Colonic mucosa (tissue), 4 donors: Measurements from ENCODE around the gene AFAP1L2. TPM values are rescaled to one million over a fixed set of nuclear protein-coding genes. Genes with fewer than 3 reads are reported as not detected.

Experiments
- DNase-seq: peaks from one replicate; pipeline ENCODE4 v3.0.0-alpha.2; 2020
- H3K27ac ChIP-seq: fragments of 200-600 bp; one replicate; pipeline ENCODE4 v1.8.0; 2021
- H3K27me3 ChIP-seq: fragments of 200-600 bp; one replicate; pipeline ENCODE4 v1.8.0; 2021
- H3K36me3 ChIP-seq: fragments of 200-600 bp; one replicate; pipeline ENCODE4 v1.8.0; 2021
- H3K4me1 ChIP-seq: fragments of 200-600 bp; one replicate; pipeline ENCODE4 v1.8.0; 2021; ENCODE audit warnings: mild to moderate bottlenecking
- H3K4me3 ChIP-seq: fragments of 200-600 bp; one replicate; pipeline ENCODE4 v1.8.0; 2021
- H3K9ac ChIP-seq, 2 donors: one replicate each; pipeline ENCODE4 v1.7.0; 2013; ENCODE audit warnings: control low read depth in 2 of 2, low read depth in 2 of 2, low read length in 2 of 2
- H3K9me3 ChIP-seq: fragments of 200-600 bp; one replicate; pipeline ENCODE4 v1.8.0; 2021
- CTCF ChIP-seq: fragments of 200-600 bp; IDR thresholded peaks from one replicate; pipeline ENCODE4 v1.8.0; 2022; ENCODE audit warnings: antibody characterized with exemption, mild to moderate bottlenecking
- intact Hi-C: fragments of 100-400 bp; cut with DNase I; formaldehyde crosslinking; loops from one replicate; pipeline ENCODE4 v1.14.1; 2022
- total RNA-seq, 2 donors: library from RNA; stranded (reverse); fragmentation: NEBNext Ultra II Directional in 1 of 2; extraction: Animal tissue kit (Norgen Biotek cat#: 25700) in 1 of 2; gene quantifications; one replicate each; pipeline ENCODE4 v1.2.1, GENCODE V29; 2021
- donor health status: healthy.
- donor health status: DM: no; HTN: no; CAD: no.
- donor health status: DM: no; HTN: no; CAD: no.

Gene AFAP1L2
- total RNA-seq, 2 donors from 2014 or later, result 7.9 to 13.7 TPM

DNA sequence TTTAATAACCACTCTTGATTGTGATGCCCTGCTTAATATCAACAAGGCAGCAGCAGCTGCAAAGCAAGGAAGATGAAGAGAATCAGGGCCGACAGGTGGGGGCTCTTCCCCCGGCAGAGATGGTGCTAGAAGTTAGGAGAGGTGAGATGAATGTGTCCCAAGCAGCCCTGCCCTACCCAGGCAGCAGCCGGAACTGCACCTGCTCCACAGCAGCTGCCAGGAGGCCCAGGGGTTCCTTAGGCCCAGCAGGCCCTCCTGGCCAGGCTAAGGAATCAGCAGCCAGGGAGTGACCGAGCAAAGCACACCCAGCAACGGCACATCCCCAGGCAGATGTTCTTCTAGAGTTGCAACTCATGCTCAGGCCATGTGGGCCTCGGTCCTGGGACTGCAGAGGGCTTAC lies 17.9 kb downstream of the AFAP1L2 start:
- DNase-seq, result no peak
- Histone ChIP-seq H3K9ac (no peak overlapping the region), H3K9me3 (no peaks in the 10 kb centered on the region), H3K27ac (no peak overlapping the region), H3K4me3 (no peak overlapping the region), H3K4me1 (no peaks in the 10 kb centered on the region), H3K36me3 (no peaks in the 10 kb centered on the region), H3K27me3 (no peaks in the 10 kb centered on the region)
- no peak for TF ChIP-seq CTCF
- intact Hi-C loops, result no loop called here

DNA sequence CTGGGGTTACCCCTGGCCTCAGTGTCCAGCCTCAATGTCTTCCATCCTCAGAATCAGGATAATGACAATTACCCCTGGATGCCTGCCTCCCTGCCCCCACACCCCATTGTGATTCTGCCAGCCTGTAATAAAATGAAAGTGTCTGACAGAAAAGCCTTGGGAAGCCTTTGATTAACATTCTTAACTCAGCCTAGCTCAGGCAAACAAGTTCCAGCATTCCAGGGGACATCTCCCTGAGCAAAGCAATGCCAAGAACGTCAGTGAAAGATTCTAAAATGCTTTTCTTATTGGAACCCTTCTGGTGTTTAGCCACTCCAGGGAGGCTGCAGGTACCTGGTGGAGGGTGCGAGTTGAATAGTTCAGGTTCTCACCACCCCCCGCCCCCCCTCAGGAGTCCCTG lies 18.7 kb downstream of the AFAP1L2 start:
- H3K9me3 ChIP-seq, result no peaks in the 10 kb centered on the region
- H3K9ac ChIP-seq, result no peak overlapping the region
- no peaks in the 10 kb centered on the region for H3K36me3 ChIP-seq
- no peak for TF ChIP-seq CTCF
- DNase-seq, result no peak
- H3K4me1 ChIP-seq, result no peaks in the 10 kb centered on the region
- intact Hi-C loops, result no loop called here
- H3K4me3 ChIP-seq, result no peak overlapping the region
- no peaks in the 10 kb centered on the region for H3K27me3 ChIP-seq
- no peak overlapping the region for H3K27ac ChIP-seq

DNA sequence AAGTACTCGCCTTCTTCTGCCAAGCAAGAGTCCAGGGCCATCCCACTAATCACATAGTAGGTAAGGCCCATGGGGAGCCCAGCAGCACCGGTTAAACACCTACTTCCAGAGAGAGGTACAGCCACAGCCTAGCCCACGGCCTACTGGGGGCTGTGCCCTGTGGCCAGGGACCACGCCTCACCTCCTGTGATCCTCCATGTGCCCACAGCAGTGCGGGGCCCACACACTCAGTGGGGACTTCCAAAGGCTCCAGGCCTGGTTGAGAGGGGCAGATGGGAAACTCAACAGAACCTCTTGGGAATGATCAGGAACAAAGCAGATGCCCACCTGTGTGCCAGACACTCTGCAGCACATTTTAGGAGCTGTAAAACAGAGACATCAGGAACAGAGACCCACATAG lies 19.7 kb downstream of the AFAP1L2 start:
- intact Hi-C loops, result no loop called here
- no peak overlapping the region for H3K9ac ChIP-seq
- H3K9me3 ChIP-seq, result no peaks in the 10 kb centered on the region
- no peaks in the 10 kb centered on the region for H3K36me3 ChIP-seq
- no peaks in the 10 kb centered on the region for H3K27me3 ChIP-seq
- no peaks in the 10 kb centered on the region for H3K4me1 ChIP-seq
- no peak for DNase-seq
- no peak for TF ChIP-seq CTCF
- no peak overlapping the region for H3K4me3 ChIP-seq
- H3K27ac ChIP-seq, result no peak overlapping the region

DNA sequence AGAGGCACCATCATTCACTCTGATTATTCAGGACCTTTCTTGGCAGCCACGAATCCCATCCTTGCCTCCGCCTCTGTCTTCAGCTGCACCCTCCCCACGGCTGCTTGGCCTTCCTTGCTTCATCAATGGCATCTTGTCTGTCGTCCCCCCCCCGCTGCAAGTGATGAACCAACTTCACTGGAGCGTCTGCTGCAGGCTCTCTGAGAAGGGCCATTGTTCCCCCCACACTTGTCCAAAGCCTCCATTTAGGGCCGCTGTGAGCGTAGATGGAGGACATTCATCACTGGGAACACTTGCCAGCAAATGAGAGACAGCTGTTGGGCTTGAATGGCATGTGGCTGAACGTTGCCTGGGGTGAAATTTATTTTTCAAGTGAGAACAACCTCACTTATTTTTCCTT lies 20.1 kb downstream of the AFAP1L2 start:
- no peaks in the 10 kb centered on the region for H3K9me3 ChIP-seq
- intact Hi-C loops, result no loop called here
- TF ChIP-seq CTCF, result no peak
- H3K27ac ChIP-seq, result no peak overlapping the region
- H3K27me3 ChIP-seq, result no peaks in the 10 kb centered on the region
- no peaks in the 10 kb centered on the region for H3K4me1 ChIP-seq
- no peak overlapping the region for H3K4me3 ChIP-seq
- no peak for DNase-seq
- no peak overlapping the region for H3K9ac ChIP-seq
- H3K36me3 ChIP-seq, result no peaks in the 10 kb centered on the region

DNA sequence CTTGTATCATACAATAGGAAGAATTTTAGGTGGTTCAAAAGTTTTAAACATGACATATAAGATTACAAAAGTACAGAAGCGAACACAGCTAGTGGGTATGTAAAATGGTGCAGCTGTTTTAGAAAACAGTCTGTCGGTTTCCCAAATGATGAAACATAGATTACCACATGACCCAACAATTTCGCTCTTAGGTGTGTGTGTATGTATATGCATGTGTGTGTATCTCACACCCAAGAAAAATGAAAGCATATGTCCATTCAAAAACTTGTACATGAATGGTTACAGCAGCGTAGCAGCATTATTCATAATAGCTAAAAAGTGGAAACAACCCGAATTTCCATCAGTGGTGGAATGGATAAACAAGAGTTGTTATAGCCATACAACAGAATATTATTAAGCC lies 23.5 kb downstream of the AFAP1L2 start:
- Histone ChIP-seq H3K4me1 (no peaks in the 10 kb centered on the region), H3K27me3 (no peaks in the 10 kb centered on the region), H3K9me3 (no peaks in the 10 kb centered on the region), H3K36me3 (no peaks in the 10 kb centered on the region), H3K4me3 (no peak overlapping the region), H3K9ac (no peak overlapping the region), H3K27ac (no peak overlapping the region)
- DNase-seq, result no peak
- TF ChIP-seq CTCF, result no peak
- intact Hi-C loops, result no loop called here

GRCh38 chr10:114380060-114380459 lies 24.2 kb downstream of the AFAP1L2 start:
- H3K4me1 ChIP-seq, result no peaks in the 10 kb centered on the region
- no peak overlapping the region for H3K9ac ChIP-seq
- no peaks in the 10 kb centered on the region for H3K36me3 ChIP-seq
- H3K9me3 ChIP-seq, result no peaks in the 10 kb centered on the region
- H3K27me3 ChIP-seq, result no peaks in the 10 kb centered on the region
- intact Hi-C loops, result no loop called here
- no peak overlapping the region for H3K4me3 ChIP-seq
- no peak for TF ChIP-seq CTCF
- no peak for DNase-seq
- H3K27ac ChIP-seq, result no peak overlapping the region
